ENCODE measurements around the gene TWNK. TPM values are rescaled to one million over a fixed set of nuclear protein-coding genes. Genes with fewer than 3 reads are reported as not detected.

TWNK gene
- total RNA-seq, 4 donors from 2014 or later: 5.0 to 13.9 (median 6.5) TPM

DNA sequence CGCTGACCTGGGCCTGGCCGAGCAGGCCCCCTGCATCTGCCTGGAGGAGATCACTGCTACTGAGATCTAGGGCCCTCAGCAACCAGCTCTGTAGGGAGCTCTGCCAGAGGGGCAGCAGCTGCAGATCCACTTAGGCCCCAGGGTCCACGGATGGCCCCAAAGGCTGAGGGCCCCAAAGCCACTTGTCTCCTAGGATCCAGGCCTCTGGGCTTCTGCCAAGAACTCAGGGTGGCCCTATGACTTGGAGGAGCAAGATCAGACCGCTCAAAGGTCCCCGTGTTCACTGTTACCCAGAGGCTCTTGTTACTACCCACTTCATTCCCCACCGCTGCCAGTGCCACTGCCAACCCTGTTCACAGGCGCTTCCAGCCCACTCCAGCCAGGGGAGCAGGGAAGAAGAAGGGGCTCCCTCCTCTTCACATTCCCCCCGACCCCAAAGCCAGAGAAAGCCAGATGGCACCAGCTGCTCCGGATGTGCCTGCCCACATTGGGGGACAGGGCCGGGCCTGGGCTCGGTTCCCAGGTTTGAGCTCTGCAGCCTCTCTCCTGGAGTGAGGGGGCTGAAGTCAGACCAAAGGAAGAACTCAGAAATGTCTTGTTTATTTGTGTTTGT is 19.9 kb downstream of the TWNK start:
- DNase-seq: no peak
- Histone ChIP-seq H3K27ac (peak overlapping the region in 3 of 4 donors; percentile 28 to 53 (median 43)), H3K27me3 (no peaks in the 10 kb centered on the region), H3K4me3 (no peak overlapping the region), H3K36me3 (peaks cover 10 to 53% (median 34%) of the 10 kb centered on the region in 3 donors), H3K4me1 (peaks cover 2 to 53% (median 6%) of the 10 kb centered on the region in 3 donors), H3K9me3 (no peaks in the 10 kb centered on the region)
- WGBS, 2 donors: 68 to 83% methylated on average over 5 of the region's 11 CpGs
- intact Hi-C loops (cut with DNase I): no loop called here
- TF ChIP-seq, protein P1, sequence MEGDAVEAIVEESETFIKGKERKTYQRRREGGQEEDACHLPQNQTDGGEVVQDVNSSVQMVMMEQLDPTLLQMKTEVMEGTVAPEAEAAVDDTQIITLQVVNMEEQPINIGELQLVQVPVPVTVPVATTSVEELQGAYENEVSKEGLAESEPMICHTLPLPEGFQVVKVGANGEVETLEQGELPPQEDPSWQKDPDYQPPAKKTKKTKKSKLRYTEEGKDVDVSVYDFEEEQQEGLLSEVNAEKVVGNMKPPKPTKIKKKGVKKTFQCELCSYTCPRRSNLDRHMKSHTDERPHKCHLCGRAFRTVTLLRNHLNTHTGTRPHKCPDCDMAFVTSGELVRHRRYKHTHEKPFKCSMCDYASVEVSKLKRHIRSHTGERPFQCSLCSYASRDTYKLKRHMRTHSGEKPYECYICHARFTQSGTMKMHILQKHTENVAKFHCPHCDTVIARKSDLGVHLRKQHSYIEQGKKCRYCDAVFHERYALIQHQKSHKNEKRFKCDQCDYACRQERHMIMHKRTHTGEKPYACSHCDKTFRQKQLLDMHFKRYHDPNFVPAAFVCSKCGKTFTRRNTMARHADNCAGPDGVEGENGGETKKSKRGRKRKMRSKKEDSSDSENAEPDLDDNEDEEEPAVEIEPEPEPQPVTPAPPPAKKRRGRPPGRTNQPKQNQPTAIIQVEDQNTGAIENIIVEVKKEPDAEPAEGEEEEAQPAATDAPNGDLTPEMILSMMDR (IDR thresholded peaks at IDR 0.05): no peak
- no peak for TF ChIP-seq POLR2A (IDR thresholded peaks at IDR 0.05)

DNA sequence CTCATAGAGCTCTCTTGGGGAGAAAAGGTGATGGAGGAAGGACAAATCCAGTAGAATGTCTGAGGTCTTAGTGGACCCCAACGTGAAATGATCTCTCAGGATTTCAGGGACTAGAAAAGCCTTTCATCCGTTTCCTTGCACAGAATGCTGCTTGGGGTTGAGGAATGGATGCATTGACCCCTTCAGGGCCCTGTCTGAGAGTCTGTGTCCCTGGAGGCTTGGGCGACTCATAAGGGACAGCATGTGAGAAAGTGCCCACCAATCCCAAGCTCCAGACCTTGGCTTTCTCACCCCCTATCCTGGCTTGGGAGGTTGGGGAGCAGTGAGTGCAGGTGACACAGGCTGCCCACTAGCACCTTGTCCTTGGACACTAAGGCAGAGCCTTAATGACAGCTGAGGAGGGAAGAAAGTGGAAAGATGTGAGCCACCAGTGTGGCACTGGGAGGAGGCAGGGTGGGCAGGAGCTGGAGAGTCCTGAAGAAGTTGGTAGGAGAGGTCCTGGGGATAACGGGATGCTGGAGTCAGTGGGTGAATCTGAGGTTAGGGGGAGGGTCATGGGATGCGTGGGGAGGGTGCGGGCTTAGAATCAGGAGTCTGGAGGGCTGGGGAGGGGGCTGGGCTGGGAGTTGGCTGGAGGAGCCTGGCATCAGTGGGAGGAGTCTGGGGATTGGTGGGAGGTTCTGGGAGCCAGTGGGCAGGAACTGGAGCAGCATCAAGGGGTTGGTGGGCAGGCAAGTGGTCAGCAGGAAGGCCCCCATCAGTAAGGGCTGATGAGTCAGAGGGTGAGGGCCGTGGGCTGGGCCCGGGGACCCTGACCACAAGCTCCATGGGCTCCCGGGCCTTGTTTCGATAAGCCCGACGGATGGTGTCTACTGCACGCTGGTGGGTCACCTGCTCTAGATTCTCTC is 20.8 kb downstream of the TWNK start:
- no peak for TF ChIP-seq POLR2A (IDR thresholded peaks at IDR 0.05)
- TF ChIP-seq, protein P1 (IDR thresholded peaks at IDR 0.05): no peak
- Histone ChIP-seq H3K27ac (peak overlapping the region in 3 of 4 donors; percentile 2 to 42 (median 2)), H3K4me1 (peaks cover 3 to 53% (median 7%) of the 10 kb centered on the region in 3 donors), H3K27me3 (no peaks in the 10 kb centered on the region), H3K4me3 (no peak overlapping the region), H3K36me3 (peaks cover 10 to 43% (median 27%) of the 10 kb centered on the region in 3 donors), H3K9me3 (no peaks in the 10 kb centered on the region)
- intact Hi-C loops (cut with DNase I): no loop called here
- WGBS, 2 donors: 59 to 64% methylated on average over 8 to 10 of the region's 13 CpGs
- DNase-seq: no peak

DNA sequence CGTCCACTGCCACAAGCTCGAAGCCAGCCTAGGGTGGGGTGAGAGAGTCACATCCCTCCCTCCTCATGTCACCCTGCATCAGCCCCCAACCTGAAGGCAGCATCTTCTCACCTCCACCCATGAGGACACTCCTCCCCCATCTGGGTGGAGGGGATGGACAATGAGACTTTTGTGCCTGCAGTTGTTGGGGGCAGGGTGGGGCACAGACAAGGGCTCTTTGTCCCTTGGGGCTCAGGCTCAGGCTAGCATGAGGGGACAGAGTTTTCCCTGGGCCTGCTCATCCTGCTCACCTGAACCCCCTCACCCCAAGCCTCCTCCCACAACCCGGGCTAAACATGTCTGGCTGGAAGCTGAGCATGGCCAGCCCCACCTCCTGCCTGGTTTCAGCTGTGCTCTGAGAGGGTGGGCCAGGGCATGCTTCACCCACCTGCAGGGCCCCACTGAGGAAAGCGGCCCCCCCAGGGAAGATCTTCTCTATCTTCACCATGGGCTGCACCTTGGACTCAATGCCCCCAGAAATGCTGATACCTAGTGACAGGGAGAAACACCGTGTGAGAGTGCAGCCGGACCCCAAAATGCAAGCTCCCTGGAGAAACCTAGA is 21.6 kb downstream of the TWNK start:
- Histone ChIP-seq H3K36me3 (peaks cover 3 to 36% (median 20%) of the 10 kb centered on the region in 3 donors), H3K4me1 (peaks cover 8 to 53% (median 11%) of the 10 kb centered on the region in 3 donors), H3K4me3 (no peak overlapping the region), H3K9me3 (no peaks in the 10 kb centered on the region), H3K27ac (peak overlapping the region in 1 of 4 donors; percentile 2), H3K27me3 (no peaks in the 10 kb centered on the region)
- TF ChIP-seq POLR2A (IDR thresholded peaks at IDR 0.05): no peak
- TF ChIP-seq, protein P1 (IDR thresholded peaks at IDR 0.05): no peak
- WGBS, 2 donors: 63 to 100% methylated on average over 3 to 4 of the region's 6 CpGs
- DNase-seq: no peak
- intact Hi-C loops (cut with DNase I): no loop called here

DNA sequence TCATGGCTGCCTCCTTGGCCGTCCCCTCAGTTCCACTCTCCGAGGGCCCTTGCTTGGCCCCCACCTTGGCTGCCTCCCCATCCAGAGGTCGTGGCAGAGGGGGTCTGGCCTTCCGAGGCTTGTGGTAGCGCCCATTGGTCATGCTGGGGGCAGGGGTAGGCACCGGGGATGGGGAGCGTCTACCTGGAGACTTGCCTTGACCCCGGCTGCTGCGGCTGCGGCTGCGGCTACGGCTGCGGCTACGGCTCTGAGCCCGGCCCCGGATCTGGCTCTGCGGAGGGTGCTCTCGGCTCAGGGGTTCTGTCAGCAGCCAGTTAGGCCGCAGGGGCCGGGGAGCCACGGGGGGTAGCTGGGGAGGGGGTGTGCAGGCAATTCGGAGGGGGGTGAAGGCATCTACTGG is 23.0 kb downstream of the TWNK start:
- WGBS, 2 donors: 87% methylated on average over 4 of the region's 22 CpGs; no CpG with 5 or more reads in 1 of the 2 donors
- no peak for DNase-seq
- no peak for TF ChIP-seq POLR2A (IDR thresholded peaks at IDR 0.05)
- TF ChIP-seq, protein P1 (IDR thresholded peaks at IDR 0.05): no peak

More for the DNA sequence above, 23.0 kb downstream of the TWNK start:
- Histone ChIP-seq H3K36me3 (peaks cover 0 to 22% (median 18%) of the 10 kb centered on the region in 3 donors), H3K4me3 (no peak overlapping the region), H3K27ac (no peak overlapping the region), H3K4me1 (peaks cover 8 to 56% (median 14%) of the 10 kb centered on the region in 3 donors), H3K9me3 (no peaks in the 10 kb centered on the region), H3K27me3 (no peaks in the 10 kb centered on the region)
- intact Hi-C loops (cut with DNase I): no loop called here
